Adipose tissue (tissue), 3 donors: Measurements from ENCODE around the gene C8A. TPM values are rescaled to one million over a fixed set of nuclear protein-coding genes. Genes with fewer than 3 reads are reported as not detected.

Experiments
- H3K27ac ChIP-seq: one replicate; pipeline ENCODE4 v1.5.1; 2013; ENCODE audit warnings: low read depth, low read length
- WGBS, 3 donors: extraction: QIAGEN DNeasy Blood & Tissue Kit; methylation state at CpG; one replicate each; pipeline ENCODE4 v1.1.7; 2013; 5-methylcytosine and 5-hydroxymethylcytosine counted together
- polyA plus RNA-seq, 3 donors: library from polyadenylated mRNA; stranded (reverse); fragments of 200-250 nt; gene quantifications; one replicate each; pipeline ENCODE4 v1.2.3, GENCODE V29; 2013
- donor health status: healthy with polysubstance abuse.
- donor health status: Bipolar disorder and iron deficiency.
- donor health status: healthy.

Gene C8A
- polyA plus RNA-seq, 3 donors, result 0.06 TPM; not detected in 2

GRCh38 chr1:56868761-56869160 lies 14.2 kb downstream of the C8A start:
- no peak overlapping the region for H3K27ac ChIP-seq
- WGBS, 3 donors, result 59 to 71% (median 69%) methylated on average over 2 of the region's 2 CpGs

- H3K27ac ChIP-seq, result no peak overlapping the region
These were observed 18.0 kb downstream of the C8A start for GRCh38 chr1:56872597-56872996.

GRCh38 chr1:56873213-56873612 lies 18.6 kb downstream of the C8A start:
- no peak overlapping the region for H3K27ac ChIP-seq
- WGBS, 3 donors, result 83 to 87% (median 84%) methylated on average over 1 of the region's 1 CpG

DNA sequence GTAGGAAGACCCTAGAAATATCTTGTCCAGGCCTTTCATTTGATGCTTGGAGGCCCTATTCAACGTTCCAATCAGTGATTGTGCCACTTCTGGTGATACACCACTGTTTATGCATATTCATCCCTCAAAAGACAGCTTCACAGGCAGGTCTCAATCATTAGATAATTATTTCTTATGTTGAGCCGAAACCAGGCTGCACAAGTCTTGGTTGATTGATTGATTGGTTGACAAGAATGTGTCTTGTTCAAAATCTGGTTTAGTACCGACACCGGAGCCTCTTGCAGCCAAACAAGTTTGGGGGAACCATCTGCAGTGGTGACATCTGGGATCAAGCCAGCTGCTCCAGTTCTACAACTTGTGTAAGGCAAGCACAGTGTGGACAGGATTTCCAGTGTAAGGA lies 20.1 kb downstream of the C8A start:
- 81 to 88% (median 86%) methylated on average over 4 of the region's 4 CpGs for whole genome bisulfite sequencing, 3 donors
- H3K27ac ChIP-seq, result no peak overlapping the region

- WGBS, 3 donors, result 30 to 67% (median 39%) methylated on average over 3 of the region's 3 CpGs
- no peak overlapping the region for H3K27ac ChIP-seq
These were observed 23.4 kb downstream of the C8A start for GRCh38 chr1:56877973-56878372.

- H3K27ac ChIP-seq, result no peak overlapping the region
- 82 to 90% (median 83%) methylated on average over 1 of the region's 1 CpG for WGBS, 3 donors
These were observed 26.2 kb downstream of the C8A start for GRCh38 chr1:56880774-56881173.

GRCh38 chr1:56881417-56881816 lies 26.8 kb downstream of the C8A start:
- no peak overlapping the region for H3K27ac ChIP-seq
- 90 to 92% (median 92%) methylated on average over 6 of the region's 6 CpGs for WGBS, 3 donors

DNA sequence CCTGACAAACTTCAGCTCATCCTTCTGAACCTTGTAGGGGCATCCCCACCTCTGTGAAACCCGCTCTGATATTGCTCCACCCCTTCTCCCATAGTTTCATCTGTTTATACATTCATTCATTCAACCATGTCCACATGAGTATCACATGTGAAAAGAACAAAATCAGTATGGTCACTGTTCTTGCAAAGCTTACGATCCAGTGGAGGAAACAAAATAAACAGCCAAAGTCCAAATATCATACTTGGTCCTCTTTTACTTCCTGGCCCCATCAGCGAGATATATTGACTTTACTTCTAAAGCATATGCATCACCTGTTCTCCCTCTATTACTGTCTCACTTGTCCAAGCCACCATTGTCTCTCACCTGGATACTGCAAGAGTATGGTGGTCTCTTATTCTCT lies 35.6 kb downstream of the C8A start:
- H3K27ac ChIP-seq, result no peak overlapping the region
- 84 to 89% (median 86%) methylated on average over 3 of the region's 3 CpGs for WGBS, 3 donors

DNA sequence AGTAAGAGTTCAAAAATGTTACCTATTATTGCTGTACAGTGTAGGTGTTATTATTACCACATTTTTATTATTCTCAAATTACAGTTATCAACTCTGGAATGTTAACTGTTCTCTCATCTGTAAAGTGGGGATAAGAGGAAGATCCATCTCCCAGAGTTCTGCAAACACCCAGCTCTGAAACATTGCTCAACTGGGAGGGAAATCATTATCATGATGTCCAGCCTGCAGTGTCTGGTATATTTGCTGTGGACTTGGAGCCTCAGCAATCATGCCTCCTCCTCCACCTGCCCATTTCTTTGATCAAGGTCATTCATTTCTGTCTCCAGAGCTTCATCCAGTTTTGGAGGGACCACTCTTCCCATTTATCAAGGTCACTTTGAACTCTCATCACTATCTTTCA lies 39.4 kb downstream of the C8A start:
- H3K27ac ChIP-seq, result no peak overlapping the region

- no peak overlapping the region for H3K27ac ChIP-seq
- 27 to 68% (median 62%) methylated on average over 6 of the region's 6 CpGs for WGBS, 3 donors
These were observed 42.8 kb downstream of the C8A start for GRCh38 chr1:56897150-56898004.

DNA sequence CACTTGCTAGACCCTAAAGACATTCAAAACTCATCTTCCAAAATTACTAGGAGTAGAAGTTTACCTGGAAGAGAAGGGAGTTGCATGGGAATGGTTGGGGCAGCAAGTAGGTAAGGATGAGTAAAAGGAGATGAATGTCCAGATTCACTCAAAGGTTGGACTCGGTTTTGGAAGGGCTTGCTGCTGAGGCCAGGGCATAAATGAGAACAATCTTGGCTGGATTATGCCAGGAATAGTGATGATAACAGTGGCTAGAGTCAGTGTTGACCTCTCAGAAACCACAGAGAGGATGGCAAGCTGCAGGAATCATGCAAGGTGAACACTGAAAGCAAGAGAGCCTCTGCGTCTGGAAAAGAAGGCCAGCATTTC lies 43.4 kb downstream of the C8A start:
- WGBS, 3 donors, result 77 to 83% (median 79%) methylated on average over 2 of the region's 2 CpGs
- no peak overlapping the region for H3K27ac ChIP-seq

GRCh38 chr1:56898879-56899278 lies 44.3 kb downstream of the C8A start:
- H3K27ac ChIP-seq, result no peak overlapping the region
- 70 to 85% (median 74%) methylated on average over 2 of the region's 2 CpGs for WGBS, 3 donors

DNA sequence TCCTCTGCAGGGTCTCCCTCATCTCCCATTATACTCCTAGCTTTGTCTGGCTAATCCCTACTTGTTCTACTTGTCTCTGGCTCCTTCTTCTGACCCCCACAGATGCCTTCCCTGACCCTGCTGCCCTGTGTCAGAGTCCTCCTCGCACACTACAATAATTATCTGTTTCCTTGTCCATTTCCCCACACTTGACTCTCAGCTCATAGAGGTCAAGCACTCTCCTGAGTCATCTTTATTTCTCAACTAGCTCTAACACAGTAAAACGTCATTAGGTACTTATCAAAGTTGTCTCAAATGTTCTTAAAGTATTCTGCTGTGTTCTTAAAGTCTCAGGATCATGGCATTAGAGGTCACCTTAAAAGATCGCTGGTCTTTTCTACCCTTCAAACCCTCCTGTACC lies 47.1 kb downstream of the C8A start:
- 38 to 68% (median 50%) methylated on average over 3 of the region's 3 CpGs for WGBS, 3 donors

DNA sequence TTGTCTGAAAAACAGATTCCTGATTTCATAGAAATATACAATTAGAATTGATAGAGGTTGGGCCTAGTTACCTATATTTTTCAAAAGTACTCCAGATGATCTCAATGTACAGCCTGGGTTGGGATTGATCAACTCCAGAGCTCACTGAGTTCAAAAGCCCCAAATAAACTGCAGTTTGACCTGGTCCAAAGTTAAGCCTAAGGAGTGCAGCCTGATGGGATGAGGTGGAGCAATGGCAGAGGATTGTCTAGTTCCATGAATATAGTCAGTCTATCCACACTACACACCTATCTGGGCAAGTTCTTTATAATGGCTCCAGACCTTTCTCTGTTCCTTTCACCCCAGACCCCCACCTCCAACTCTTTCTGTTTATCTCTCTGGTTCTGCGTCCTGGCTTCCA lies 49.2 kb downstream of the C8A start:
- WGBS, 3 donors, result 86 to 96% (median 87%) methylated on average over 1 of the region's 1 CpG

More for the DNA sequence above, 47.1 kb downstream of the C8A start:
- no peak overlapping the region for H3K27ac ChIP-seq

DNA sequence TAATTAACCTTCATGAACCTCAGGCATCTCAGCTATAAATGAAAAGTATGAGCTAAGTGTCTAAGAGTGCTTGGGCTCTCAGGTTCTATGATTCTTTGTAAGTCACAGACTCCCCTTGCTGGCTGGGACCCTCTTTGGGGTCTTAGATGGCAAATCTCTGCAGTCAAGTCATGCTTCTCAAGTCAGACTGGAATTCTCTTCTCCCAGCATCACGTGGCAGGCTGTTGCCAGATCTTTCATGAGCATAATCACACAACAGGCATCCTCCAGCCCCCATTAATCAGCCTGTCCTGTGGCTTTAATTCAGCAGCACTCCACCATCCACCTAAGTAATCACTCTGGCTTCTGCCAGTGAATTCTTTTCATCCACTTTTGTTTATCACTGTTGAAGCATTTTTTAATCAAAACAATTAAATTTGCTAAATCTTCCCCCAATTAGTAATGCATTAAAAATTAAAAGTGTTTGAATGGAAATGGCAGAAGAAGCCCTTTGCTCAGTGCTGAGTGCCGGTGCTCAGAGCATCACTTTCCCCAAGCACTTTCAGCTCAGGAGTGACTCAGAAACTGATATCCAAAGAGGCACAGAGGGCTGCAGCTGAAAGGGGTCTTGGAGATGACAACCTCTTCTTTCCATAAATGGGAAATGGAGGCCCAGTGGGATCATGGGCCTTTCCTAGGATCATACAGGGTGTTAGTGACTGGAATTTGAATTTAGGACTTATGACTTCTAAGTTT lies 50.2 kb downstream of the C8A start:
- H3K27ac ChIP-seq, result no peak overlapping the region
- 55 to 71% (median 59%) methylated on average over 2 of the region's 2 CpGs for WGBS, 3 donors

More for the DNA sequence above, 49.2 kb downstream of the C8A start:
- H3K27ac ChIP-seq, result no peak overlapping the region

DNA sequence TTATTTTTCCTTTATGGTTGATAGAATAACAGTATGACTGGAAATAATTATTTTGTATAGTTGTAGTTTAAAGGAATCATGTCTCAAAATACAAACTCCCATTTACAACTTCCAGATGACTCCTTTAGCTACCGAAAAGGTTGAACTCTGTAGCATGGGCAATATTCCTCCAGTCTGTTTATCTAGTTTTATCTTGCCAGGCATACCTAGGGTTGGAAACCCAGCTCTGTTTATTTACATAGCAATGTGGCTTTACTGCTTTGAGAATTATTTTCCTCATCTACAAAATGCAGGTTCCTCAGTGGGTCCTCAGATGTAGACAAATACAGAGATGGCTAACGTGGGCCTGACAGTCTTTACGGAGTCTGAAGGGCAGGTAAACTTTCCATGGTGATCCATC lies 51.1 kb downstream of the C8A start:
- H3K27ac ChIP-seq, result no peak overlapping the region
- 53 to 87% (median 75%) methylated on average over 3 of the region's 3 CpGs for WGBS, 3 donors

DNA sequence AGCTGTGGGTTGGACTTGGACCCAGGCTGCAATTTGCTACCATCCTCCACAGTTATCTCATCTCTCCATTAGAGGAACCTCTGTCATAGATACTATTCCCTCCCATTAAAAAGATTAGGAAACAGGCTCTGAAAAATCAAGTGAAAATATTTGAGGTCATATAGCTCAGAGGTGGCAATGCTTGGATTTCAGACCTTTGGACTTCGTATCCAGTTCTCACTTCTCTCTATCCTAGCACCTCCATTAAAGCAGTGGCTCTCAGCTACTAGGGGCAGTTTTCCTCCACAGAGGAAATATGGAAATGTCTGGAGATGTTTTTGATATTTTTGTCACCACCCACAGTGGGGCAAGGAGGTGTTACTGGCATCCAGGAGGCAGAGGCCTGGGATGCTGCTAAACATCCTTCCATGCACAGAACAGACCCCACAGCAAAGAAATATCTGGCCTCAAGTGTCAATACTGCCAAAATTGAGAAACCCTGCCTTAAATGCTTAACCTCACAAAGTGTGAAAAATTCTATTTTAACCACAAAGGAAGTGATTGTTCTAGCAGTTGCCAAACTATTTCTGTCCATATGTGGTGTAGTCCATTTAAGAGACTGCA lies 54.1 kb downstream of the C8A start:
- no peak overlapping the region for H3K27ac ChIP-seq
- 67 to 91% (median 83%) methylated on average over 1 of the region's 1 CpG for WGBS, 3 donors

- WGBS, 3 donors, result 33 to 51% (median 43%) methylated on average over 4 of the region's 4 CpGs
- no peak overlapping the region for H3K27ac ChIP-seq
These were observed 55.9 kb downstream of the C8A start for GRCh38 chr1:56910441-56910985.
